Measurements from ENCODE around the gene TSPAN14. TPM values are rescaled to one million over a fixed set of nuclear protein-coding genes. Genes with fewer than 3 reads are reported as not detected.

Gene TSPAN14
- total and polyA plus RNA-seq, 10 of the 15 experiments (the other 5 are each of a cell fraction or from before 2014, with no cell fraction given) = 2.5 to 31.7 (median 17.9) TPM

GRCh38 chr10:80468806-80469421, 14.8 kb downstream of the TSPAN14 start (continued):
- TF ChIP-seq CUX1 (IDR thresholded peaks at IDR 0.05; ENCODE audit: insufficient replicate concordance, low read depth, low read length) (no peak), ZBTB11 (CRISPR knock-in tag; IDR thresholded peaks at IDR 0.05) (no peak)
